ENCODE measurements around the gene CHL1.

DNA sequence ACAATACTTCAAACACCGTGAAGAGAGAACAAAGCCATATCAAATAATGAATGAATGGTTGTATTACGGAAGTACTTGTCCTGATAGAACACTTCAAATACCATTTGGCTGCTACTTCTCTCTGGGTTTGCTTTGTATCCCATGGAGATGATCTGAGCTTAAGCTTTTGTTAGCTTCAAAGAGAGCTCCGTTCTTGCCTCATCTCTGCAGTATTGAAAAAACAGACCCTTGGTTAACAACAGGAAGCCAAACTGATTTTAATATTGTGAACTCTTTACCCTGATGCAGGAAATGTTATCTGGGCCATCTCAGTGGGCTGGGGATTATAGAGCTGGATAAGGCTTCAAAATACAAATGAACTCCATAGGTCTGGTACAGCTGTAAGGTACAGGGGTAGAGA is 101.0 kb downstream of the CHL1 start:
- TF ChIP-seq, protein P1, sequence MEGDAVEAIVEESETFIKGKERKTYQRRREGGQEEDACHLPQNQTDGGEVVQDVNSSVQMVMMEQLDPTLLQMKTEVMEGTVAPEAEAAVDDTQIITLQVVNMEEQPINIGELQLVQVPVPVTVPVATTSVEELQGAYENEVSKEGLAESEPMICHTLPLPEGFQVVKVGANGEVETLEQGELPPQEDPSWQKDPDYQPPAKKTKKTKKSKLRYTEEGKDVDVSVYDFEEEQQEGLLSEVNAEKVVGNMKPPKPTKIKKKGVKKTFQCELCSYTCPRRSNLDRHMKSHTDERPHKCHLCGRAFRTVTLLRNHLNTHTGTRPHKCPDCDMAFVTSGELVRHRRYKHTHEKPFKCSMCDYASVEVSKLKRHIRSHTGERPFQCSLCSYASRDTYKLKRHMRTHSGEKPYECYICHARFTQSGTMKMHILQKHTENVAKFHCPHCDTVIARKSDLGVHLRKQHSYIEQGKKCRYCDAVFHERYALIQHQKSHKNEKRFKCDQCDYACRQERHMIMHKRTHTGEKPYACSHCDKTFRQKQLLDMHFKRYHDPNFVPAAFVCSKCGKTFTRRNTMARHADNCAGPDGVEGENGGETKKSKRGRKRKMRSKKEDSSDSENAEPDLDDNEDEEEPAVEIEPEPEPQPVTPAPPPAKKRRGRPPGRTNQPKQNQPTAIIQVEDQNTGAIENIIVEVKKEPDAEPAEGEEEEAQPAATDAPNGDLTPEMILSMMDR (IDR thresholded peaks at IDR 0.05): no peak
- TF ChIP-seq POLR2A (IDR thresholded peaks at IDR 0.05): no peak

All from esophagus squamous epithelium (tissue), 4 donors.